ENCODE measurements around the gene FEZ2. TPM values are rescaled to one million over a fixed set of nuclear protein-coding genes. Genes with fewer than 3 reads are reported as not detected.

FEZ2 gene
- polyA plus RNA-seq, 1 donor (not counting 4 experiments of a cell fraction or from before 2014, with no cell fraction given), result 56.2 TPM

DNA sequence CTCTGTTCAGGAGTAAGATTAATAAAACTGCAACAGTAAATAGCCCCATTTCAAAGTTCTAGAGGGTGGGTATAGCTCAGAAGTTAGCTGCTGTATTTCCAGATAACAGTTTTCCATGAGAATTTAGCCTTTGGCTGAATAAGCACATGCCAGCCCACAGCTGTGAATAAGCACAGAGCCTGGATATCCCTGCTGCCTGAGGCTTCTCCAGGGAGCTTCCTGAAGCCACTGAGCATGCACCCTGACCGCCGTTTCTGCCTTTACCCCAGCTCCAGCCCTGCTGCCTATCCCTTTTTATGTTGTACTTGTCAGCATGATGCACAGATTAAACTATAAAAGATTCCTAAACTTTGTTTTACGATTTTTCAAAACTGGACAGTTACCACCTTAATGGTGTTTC is 85.3 kb downstream of the FEZ2 start:
- no peaks in the 10 kb centered on the region for H3K9me1 ChIP-seq (ENCODE audit: control insufficient read depth, extremely low read depth, insufficient read depth, low read length)
- DNase-seq (ENCODE audit: low read depth, low spot score) (no peak), FAIRE-seq (no peak)
- no peaks in the 10 kb centered on the region for H4K20me1 ChIP-seq (ENCODE audit: control insufficient read depth, extremely low read depth, insufficient read depth, low read length)
- H3K27ac ChIP-seq (ENCODE audit: control insufficient read depth, insufficient read depth, low read length), result no peak overlapping the region
- H3K36me3 ChIP-seq (ENCODE audit: control insufficient read depth in 2 of 2, extremely low read depth in 1 of 2, insufficient read depth in 2 of 2, low read length in 2 of 2), result peaks cover 36 to 58% of the 10 kb centered on the region in 2 experiments
- no peaks in the 10 kb centered on the region for H3K27me3 ChIP-seq (ENCODE audit: control insufficient read depth, extremely low read depth, insufficient read depth, low read length)
- dilution Hi-C loops (cut with MboI; ENCODE audit: extremely low pct_ligation_motif_present, low sequenced_read_pairs), result no loop called here
- no peak for TF ChIP-seq CTCF (optimal IDR thresholded peaks at IDR 0.05 in 1 of 3, IDR thresholded peaks at IDR 0.05 in 1 of 3, conservative IDR thresholded peaks at IDR 0.05 in 1 of 3; ENCODE audit: extremely low read depth in 1 of 3, insufficient read depth in 2 of 3, low read length in 3 of 3)
- TF ChIP-seq EZH2 (IDR thresholded peaks at IDR 0.05; ENCODE audit: low read length), result no peak
- no peak overlapping the region for H3K9ac ChIP-seq (ENCODE audit: control insufficient read depth, extremely low read depth, insufficient read depth, low read length)
- no peak overlapping the region for H3K4me2 ChIP-seq (ENCODE audit: control insufficient read depth, extremely low read depth, insufficient read depth, low read depth, low read length)
- no peak overlapping the region for H3K4me3 ChIP-seq (ENCODE audit: control insufficient read depth in 2 of 3, extremely low read depth in 1 of 3, insufficient read depth in 2 of 3, low read depth in 1 of 3, low read length in 3 of 3)
- no peak overlapping the region for H2AFZ ChIP-seq (ENCODE audit: control insufficient read depth, low read length)
- H3K4me1 ChIP-seq (ENCODE audit: control insufficient read depth, extremely low read depth, insufficient read depth, low read length), result no peaks in the 10 kb centered on the region
- H3K9me3 ChIP-seq (ENCODE audit: control insufficient read depth, low read depth, low read length), result no peaks in the 10 kb centered on the region
- H3K79me2 ChIP-seq (ENCODE audit: control insufficient read depth, insufficient read depth, low read length), result peaks cover 3% of the 10 kb centered on the region

GRCh38 chr2:36511858-36512603 is 85.9 kb downstream of the FEZ2 start:
- H3K36me3 ChIP-seq (ENCODE audit: control insufficient read depth in 2 of 2, extremely low read depth in 1 of 2, insufficient read depth in 2 of 2, low read length in 2 of 2), result peaks cover 31 to 53% of the 10 kb centered on the region in 2 experiments
- no peak for FAIRE-seq
- dilution Hi-C loops (cut with MboI; ENCODE audit: extremely low pct_ligation_motif_present, low sequenced_read_pairs), result no loop called here

More at GRCh38 chr2:36511858-36512603, 85.9 kb downstream of the FEZ2 start:
- no peak for DNase-seq (ENCODE audit: low read depth, low spot score)
- Histone ChIP-seq H3K9ac (ENCODE audit: control insufficient read depth, extremely low read depth, insufficient read depth, low read length) (no peak overlapping the region), H3K27ac (ENCODE audit: control insufficient read depth, insufficient read depth, low read length) (no peak overlapping the region), H3K79me2 (ENCODE audit: control insufficient read depth, insufficient read depth, low read length) (peaks cover 3% of the 10 kb centered on the region), H3K27me3 (ENCODE audit: control insufficient read depth, extremely low read depth, insufficient read depth, low read length) (no peaks in the 10 kb centered on the region), H3K4me2 (ENCODE audit: control insufficient read depth, extremely low read depth, insufficient read depth, low read depth, low read length) (no peak overlapping the region), H3K4me3 (ENCODE audit: control insufficient read depth in 2 of 3, extremely low read depth in 1 of 3, insufficient read depth in 2 of 3, low read depth in 1 of 3, low read length in 3 of 3) (no peak overlapping the region), H4K20me1 (ENCODE audit: control insufficient read depth, extremely low read depth, insufficient read depth, low read length) (no peaks in the 10 kb centered on the region), H3K4me1 (ENCODE audit: control insufficient read depth, extremely low read depth, insufficient read depth, low read length) (no peaks in the 10 kb centered on the region), H2AFZ (ENCODE audit: control insufficient read depth, low read length) (no peak overlapping the region), H3K9me1 (ENCODE audit: control insufficient read depth, extremely low read depth, insufficient read depth, low read length) (no peaks in the 10 kb centered on the region), H3K9me3 (ENCODE audit: control insufficient read depth, low read depth, low read length) (no peaks in the 10 kb centered on the region)
- TF ChIP-seq EZH2 (IDR thresholded peaks at IDR 0.05; ENCODE audit: low read length), result no peak
- TF ChIP-seq CTCF (optimal IDR thresholded peaks at IDR 0.05 in 1 of 3, IDR thresholded peaks at IDR 0.05 in 1 of 3, conservative IDR thresholded peaks at IDR 0.05 in 1 of 3; ENCODE audit: extremely low read depth in 1 of 3, insufficient read depth in 2 of 3, low read length in 3 of 3), result no peak
